GM19239 (cell line): Measurements from ENCODE around the gene PPP6R1.

ENCODE experiments used
- DNase-seq: peaks from one replicate; pipeline ENCODE4 v3.0.0; 2011; ENCODE audit warnings: low spot score; ENCODE audit not compliant: insufficient read length
- FAIRE-seq: peaks from 2 replicates; lab custom pipeline; 2011; peaks lifted over from hg19 to GRCh38; lab: Jason Lieb, UNC

The PPP6R1 gene

GRCh38 chr19:55197528-55197927, 61.3 kb downstream of the PPP6R1 start:
- DNase-seq (no peak), FAIRE-seq (no peak)

GRCh38 chr19:55196803-55197202, 62.0 kb downstream of the PPP6R1 start:
- FAIRE-seq = no peak
- no peak for DNase-seq

DNA sequence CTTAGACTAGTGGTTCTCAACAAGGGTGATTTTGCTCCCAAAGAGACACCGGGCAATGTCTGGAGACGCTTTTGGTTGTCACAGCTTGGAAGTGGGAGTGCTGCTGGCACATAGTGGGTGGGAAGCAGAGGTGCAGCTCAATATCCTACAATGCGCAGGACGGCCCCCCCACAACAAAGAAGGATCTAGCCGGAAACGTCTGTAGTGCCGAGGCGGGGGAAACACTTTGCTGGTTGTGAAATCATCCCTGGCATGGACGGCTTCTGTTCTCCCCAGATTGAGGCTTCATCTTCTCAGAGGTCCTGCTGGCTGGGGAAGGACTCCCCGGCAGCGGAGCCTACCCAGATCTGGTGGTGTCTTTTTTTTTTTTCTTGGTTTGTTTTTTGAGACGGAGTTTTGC, 65.3 kb downstream of the PPP6R1 start:
- FAIRE-seq (no peak), DNase-seq (no peak)

DNA sequence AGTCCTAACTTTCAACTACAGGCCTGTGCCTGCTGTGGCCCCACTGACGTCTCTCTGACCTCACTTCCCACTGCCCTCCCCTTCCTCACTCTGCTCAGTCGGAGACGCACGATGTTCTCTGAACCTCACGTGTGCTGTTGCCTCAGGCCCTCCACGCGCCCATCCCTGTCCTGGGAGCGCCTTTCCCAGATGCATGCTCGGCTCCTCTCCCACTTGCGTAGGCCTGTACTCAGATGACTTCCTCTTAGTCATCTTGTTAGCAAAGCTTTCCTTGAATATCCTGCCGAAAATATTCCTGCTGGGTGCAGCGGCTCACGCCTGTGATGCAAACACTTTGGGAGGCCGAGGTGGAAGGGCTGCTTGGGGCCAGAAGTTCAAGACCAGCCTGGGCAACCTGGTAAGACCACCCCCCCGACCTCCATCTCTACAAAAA, 69.4 kb downstream of the PPP6R1 start:
- no peak for DNase-seq
- FAIRE-seq = no peak

DNA sequence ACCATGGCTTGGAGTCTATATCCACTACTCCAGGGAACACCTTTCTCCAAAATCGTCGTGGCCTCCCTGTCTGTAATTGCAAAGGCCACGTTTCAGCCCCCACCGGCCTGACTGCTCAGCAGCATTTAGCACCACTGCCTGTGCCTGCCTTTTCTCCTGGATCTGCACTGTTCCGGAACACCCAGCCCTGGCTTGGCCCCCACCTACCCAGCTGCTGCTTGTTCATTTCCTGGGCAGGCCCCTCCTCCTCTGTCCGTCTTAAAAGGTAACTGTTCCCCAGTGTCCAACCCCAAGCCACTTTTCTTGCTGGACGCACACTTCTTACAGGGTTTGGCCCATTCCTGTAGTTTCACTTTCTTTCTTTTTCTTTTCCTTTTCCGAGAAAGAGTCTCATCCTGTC, 70.2 kb downstream of the PPP6R1 start:
- DNase-seq = no peak
- no peak for FAIRE-seq

DNA sequence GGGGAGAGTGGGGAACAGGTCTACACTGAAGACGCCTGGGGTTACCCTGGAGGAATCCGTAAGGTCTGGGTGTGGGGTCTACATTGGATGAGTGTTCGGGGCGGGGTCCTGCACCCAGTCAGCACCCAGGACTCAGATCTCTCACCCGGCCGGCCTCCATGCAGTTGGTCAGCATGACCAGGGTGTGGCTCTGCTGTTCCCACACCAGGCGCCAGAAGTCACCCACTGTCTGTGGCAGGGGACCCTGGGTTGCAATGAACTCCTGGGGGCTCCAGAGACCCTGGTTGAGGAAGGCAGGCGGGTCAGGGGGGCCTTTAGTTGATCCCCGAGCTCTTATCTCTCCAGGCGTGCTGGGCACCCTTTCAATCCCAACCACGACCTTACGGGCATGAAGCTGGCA, 72.7 kb downstream of the PPP6R1 start:
- no peak for FAIRE-seq

GRCh38 chr19:55181740-55182139, 77.1 kb downstream of the PPP6R1 start:
- FAIRE-seq (no peak), DNase-seq (no peak)

More for the DNA sequence above, 72.7 kb downstream of the PPP6R1 start:
- no peak for DNase-seq
